Keratinocyte (primary cell): ENCODE measurements around the gene YY1.

Experiments
- EZH2 ChIP-seq: IDR thresholded peaks from one replicate; pipeline ENCODE4 v1.6.1; 2012; ENCODE audit warnings: inconsistent platforms, mild to moderate bottlenecking, low read length, moderate library complexity
- TF ChIP-seq, protein P1 (sequence below), 3 experiments: IDR thresholded peaks in 1 of 3; conservative IDR thresholded peaks in 1 of 3; optimal IDR thresholded peaks in 1 of 3; 2 replicates in 2 of 3; 3 replicates in 1 of 3; pipeline versions ENCODE3 to v1.5.1; 2011; ENCODE audit warnings: low read length in 3 of 3, mild to moderate bottlenecking in 3 of 3, moderate library complexity in 2 of 3, control low read depth in 1 of 3, inconsistent platforms in 1 of 3; ENCODE audit not compliant: insufficient read depth in 2 of 3; ENCODE audit errors: extremely low read depth in 1 of 3

GRCh38 chr14:100285913-100286400 lies 47.0 kb downstream of the YY1 start:
- no peak for TF ChIP-seq EZH2
- TF ChIP-seq, protein P1, sequence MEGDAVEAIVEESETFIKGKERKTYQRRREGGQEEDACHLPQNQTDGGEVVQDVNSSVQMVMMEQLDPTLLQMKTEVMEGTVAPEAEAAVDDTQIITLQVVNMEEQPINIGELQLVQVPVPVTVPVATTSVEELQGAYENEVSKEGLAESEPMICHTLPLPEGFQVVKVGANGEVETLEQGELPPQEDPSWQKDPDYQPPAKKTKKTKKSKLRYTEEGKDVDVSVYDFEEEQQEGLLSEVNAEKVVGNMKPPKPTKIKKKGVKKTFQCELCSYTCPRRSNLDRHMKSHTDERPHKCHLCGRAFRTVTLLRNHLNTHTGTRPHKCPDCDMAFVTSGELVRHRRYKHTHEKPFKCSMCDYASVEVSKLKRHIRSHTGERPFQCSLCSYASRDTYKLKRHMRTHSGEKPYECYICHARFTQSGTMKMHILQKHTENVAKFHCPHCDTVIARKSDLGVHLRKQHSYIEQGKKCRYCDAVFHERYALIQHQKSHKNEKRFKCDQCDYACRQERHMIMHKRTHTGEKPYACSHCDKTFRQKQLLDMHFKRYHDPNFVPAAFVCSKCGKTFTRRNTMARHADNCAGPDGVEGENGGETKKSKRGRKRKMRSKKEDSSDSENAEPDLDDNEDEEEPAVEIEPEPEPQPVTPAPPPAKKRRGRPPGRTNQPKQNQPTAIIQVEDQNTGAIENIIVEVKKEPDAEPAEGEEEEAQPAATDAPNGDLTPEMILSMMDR (optimal IDR thresholded peaks at IDR 0.05 in 1 of 3, IDR thresholded peaks at IDR 0.05 in 1 of 3, conservative IDR thresholded peaks at IDR 0.05 in 1 of 3; ENCODE audit: extremely low read depth in 1 of 3, insufficient read depth in 2 of 3, low read length in 3 of 3): no peak
